ENCODE results near the gene SNRPE.
A peak's percentile ranks its signal among the peaks of the same experiment; 100 is the strongest.

SNRPE gene

DNA sequence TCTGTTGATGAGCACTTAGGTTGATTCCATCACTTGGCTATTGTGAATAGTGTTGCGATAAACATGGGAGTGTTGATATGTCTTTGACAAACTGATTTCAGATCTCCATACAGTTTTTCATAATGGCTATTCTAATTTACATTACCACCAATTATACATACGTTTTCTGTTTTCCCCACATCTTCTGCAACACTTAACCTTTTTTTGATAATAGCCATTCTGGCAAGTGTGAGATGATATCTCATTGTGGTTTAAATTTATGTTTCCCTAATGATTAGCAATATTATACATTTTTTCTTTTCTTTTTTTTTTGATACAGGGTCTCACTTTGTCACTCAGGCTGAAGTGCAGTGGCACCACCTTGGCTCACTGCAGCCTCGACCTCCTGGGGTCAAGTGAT is 17.0 kb downstream of the SNRPE start:
- no peak for FAIRE-seq

DNA sequence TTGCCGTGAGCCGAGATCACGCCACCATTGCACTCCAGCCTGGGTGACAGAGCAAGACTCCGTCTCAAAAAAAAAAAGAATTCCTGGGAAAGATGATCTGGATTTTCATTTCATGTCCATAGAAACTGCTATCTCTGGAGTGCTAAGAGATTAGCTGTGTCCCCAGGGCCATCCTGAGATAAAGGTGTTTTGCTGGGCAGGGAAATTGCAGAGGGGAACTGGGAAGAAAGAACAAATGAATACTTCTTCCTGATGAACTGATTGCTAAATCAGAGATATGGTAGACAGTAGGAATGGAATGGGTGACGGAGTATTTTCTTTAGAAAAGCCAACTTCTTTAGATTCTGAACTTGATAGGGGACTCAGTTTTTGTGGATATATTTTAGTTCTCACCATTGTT is 19.2 kb downstream of the SNRPE start:
- FAIRE-seq (no peak), DNase-seq (ENCODE audit: low spot score) (no peak)

More for the DNA sequence above, 17.0 kb downstream of the SNRPE start:
- no peak for DNase-seq (ENCODE audit: low spot score)

DNA sequence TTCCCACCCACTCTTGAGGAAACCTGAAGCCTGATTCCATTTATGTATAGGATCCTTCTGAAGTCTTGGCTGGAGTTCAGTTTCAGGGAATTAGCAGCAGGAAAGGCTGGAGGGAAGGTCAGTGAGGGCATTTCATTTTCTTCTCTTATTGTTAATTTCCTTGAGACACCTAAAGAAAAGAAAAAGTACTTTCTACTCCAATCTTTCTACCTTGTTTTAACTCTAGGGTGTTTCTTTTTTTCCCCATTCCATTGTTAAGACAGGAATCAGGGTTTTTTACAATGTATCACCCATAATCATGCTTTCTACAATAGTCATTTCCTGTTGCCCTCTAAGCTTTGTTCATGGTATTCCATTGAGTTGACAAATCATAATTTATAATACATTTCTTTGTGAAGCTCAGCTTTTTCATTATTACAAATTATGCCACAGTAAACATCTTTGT is 27.4 kb downstream of the SNRPE start:
- DNase-seq (ENCODE audit: low spot score) (peak; percentile 44), FAIRE-seq (peak; percentile 48)

DNA sequence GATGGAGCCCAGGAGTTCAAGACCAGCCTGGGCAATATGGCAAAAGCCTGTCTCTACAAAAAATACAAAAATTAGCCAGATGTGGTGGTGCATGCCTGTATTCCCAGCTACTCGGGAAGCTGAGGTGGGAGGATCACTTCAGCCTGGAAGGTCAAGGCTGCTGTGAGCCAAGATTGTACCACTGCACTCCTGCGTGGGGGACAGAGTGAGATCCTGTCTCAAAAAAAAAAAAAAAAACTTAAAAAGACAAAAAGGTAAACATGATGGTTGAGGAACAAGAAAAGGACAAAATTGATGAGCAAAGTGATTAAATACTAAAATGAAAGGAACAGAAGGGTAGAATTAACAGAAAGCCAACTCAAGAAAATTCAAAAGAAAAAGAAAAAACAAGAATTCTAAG is 30.6 kb downstream of the SNRPE start:
- no peak for DNase-seq (ENCODE audit: low spot score)
- no peak for FAIRE-seq

DNA sequence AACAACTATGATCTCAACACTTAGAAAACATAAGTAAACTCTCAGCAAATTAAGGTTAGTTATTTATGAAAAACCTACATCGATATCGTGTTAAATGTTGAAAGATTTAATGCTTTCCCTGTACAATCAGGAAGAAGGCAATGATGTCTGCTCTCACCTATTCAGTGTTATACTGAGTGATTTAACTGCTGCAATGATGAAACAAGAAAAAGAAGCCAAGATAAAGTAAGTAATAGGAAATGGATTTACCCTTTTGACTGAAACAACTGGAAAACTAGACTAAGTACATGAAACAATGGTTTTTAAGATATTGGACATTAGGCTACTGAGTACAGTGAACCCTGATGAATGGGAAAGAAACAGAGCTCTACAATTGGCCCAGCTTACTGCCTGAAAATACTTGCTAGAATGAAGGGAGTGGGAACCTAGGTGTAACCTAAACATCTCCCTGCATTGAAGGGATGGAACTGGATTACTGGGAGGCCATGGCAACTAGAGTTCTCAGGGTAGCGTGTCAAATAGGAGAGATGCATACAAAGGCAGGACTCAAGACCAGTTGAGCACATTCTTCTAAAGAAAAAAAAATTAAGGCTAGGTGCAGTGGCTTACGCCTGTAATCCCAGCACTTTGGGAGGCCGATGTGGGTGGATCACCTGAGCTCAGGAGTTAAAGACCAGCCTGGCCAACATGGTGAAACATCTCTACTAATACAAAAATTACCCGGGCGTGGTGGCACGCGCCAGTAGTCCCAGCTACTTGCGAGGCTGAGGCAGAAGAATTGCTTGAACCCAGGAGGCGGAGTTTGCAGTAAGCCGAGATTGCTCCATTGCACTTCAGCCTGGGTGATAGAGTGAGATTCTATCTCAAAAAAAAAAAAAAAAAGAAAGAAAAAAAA is 37.3 kb downstream of the SNRPE start:
- FAIRE-seq (no peak), DNase-seq (ENCODE audit: low spot score) (no peak)

DNA sequence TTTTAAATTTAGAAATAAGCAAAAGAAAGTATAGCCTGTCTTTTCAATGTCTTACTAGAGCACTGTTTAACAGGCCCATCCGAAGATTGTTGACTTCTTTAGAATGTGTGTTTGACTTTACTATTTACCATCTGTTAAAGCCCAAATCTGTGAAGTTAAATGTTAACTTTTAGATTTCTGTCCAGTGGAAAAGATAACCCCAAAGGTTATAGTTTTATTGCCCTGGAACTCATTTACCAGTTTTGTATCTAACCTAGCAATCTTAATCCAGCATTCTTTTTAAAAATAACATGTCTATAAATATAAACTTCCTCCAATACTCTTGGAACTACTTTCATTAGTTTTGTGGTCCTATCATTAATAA is 37.9 kb downstream of the SNRPE start:
- FAIRE-seq, result no peak

DNA sequence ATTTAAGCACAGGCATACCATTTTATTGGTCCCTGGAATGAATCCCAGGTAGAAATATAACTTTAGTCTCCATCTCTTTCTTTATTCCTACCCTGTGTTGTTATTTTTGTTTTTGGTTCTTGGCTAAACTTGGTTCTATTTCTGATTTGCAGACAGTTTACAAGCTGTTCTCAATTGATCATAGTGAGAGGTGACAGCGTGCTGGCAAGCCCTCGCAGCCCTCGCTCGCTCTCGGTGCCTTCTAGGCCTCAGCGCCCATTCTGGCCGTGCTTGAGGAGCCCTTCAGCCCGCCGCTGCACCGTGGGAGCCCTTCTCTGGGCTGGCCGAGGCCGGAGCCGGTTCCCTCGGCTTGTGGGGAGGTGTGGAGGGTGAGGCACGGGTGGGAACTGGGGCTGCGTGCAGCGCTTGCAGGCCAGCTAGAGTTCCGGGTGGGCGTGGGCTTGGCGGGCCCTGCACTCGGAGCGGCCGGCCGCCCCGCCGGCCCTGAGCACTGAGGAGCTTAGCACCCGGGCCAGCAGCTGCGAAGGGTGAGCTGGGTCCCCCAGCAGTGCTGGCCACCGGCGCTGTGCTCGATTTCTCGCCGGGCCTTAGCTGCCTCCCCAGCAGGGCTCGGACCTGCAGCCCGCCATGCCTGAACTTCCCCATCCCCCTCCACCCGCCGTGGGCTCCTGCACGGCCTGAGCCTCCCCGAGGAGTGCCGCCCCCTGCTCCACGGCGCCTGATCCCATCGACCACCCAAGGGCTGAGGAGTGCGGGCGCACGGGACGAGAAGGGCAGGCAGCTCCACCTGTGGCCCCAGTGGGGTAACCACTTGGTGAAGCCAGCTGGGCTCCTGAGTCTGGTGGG is 38.7 kb downstream of the SNRPE start:
- DNase-seq (ENCODE audit: low spot score) (no peak), FAIRE-seq (no peak)

More for the DNA sequence above, 37.9 kb downstream of the SNRPE start:
- DNase-seq (ENCODE audit: low spot score), result no peak

DNA sequence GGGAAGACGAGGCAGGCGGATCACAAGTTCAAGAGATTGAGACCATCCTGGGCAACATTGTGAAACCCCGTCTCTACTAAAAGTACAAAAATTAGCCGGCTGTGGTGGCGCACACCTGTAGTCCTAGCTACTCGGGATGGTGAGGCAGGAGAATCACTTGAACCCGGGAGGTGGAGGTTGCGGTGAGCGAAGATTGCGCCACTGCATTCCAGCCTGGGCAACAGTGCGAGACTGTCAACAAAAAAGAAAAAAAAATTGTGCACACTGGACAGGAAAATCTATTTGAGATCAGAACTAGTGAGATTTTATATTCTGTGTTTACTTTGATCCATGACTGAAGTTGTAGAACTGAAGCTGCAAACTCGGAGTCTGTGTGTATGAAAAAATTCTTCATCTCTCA is 40.2 kb downstream of the SNRPE start:
- no peak for FAIRE-seq

DNA sequence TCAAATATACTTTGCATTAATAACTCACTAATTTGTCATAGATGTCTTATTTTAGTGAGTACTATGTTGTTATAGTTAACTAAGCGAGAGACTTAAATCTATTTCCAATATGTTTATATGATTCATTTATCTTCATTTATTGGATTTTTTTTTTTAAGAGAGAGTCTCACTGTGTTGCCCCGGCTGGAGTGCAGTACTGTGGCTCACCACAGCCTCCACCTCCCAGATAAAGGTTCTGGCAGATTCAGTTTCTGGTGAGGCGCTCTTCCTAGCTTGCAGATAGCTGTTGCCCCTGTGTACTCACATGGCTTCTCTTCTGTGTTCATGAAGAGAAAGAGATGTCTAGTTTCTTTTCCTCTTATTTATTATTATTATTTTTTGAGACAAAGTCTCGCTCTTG is 43.9 kb downstream of the SNRPE start:
- no peak for DNase-seq (ENCODE audit: low spot score)
- FAIRE-seq, result no peak

More for the DNA sequence above, 40.2 kb downstream of the SNRPE start:
- DNase-seq (ENCODE audit: low spot score), result no peak

DNA sequence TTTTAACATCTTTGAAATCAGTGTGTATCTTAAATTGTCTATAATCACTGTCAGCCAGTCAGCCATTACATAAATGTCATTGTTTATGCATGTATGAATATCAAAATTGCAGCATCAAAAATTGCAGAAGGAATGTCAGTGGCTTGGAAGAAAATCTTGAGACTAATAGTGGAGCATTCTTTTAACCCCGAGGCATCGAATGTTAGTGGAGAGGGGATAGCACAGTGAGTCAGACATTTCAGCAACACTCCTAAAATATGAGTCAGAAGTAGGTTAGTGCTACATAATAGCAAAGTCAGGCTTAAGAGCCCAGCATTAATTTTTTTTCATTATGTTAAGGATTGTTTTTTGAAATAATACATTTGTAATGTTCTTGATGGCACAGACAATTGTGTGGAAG is 45.5 kb downstream of the SNRPE start:
- FAIRE-seq (peak; percentile 97), DNase-seq (ENCODE audit: low spot score) (peak; percentile 85)

DNA sequence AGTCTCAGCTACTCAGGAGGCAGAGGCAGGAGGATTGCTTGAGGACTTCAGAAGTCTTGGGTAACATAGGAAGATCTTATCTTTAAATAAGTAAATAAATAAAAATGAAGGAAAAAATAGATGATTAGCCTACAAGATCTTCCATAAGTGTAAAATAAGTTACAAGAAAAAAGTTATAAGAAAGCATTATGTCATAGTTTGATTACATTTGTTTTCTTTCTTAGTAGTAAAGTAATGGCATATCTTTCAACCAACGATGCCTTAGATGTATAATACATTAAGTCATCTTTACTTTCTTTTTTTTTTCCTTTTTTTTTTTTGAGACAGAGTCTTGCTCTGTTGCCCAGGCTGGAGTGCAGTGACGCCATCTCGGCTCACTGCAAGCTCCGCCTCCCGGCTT is 46.5 kb downstream of the SNRPE start:
- no peak for FAIRE-seq
- DNase-seq (ENCODE audit: low spot score), result peak; percentile 2

DNA sequence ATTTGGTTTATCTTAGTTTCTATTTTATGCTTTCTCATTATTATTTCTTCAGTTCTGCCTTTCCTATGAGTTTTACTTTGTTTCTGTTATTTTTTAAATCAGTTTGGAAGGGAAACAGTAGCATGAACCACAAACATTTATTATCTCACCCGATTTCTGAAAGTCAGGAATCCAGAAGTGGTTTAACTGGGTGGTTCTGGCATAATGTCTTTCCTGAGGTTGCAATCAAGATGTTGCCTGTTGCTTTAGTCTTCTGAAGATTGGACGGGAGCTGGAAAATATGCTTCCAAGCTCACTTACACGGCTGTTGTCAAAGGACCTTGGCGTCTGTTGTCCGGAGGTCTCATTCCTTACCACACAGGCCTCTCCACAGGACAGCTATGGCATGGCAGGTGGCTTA is 50.4 kb downstream of the SNRPE start:
- FAIRE-seq (no peak), DNase-seq (ENCODE audit: low spot score) (peak; percentile 2)

DNA sequence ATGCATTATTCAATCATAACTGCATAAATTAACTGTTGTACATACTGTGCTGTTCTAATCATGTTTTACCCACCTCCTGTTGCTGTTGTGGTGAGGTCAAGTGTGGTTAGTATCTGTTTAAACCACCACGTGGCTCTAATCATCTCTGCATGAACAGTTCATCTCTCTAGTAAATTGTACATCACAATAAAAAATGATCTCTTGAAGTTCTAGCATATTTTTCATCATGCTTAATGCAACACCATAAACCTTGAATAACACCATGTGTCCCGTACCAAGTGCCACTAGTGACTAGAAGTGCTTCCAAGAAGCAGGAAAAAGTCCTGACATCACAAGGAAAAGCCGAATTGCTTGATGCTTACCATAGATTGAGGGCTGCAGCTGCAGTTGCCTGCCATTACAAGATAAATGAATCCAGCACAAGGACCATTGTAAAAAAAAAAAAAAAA is 51.7 kb downstream of the SNRPE start:
- DNase-seq (ENCODE audit: low spot score) (no peak), FAIRE-seq (no peak)

DNA sequence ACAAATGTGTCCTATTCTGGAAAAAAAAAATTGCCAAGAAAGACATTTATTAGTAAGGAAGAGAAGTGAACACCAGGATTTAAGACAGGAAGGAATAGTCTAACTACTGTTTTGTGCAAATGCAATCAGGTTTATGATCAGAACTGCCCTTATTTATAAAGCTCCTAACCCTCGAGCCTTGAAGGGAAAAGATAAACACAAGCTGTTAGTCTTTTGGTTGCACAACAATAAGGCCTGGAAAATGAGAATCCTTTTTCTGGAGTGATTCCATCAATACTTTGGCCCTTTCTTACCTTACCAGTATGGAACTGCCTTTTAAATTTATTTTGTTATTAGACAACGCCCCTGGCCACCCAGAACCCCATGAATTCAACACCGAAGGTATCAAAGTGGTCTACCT is 52.9 kb downstream of the SNRPE start:
- DNase-seq (ENCODE audit: low spot score), result no peak
- no peak for FAIRE-seq

DNA sequence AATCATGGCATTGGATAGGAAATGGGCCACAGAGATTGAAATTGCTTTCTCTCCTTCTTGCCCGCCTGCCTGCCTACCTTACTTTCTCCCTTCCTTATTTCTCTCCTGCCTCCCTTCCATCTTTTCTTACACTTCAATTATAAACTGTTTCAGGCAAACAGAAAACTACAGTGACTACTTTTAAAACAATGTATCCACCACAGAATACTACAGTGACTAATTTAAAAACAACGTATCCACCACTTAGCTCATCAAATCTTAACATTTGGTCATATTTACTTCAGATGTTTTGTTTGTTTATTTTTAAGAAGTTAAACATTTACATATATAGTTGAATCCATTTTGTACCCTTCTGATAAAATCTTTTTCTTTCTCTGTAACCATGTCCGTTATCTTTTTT is 54.4 kb downstream of the SNRPE start:
- DNase-seq (ENCODE audit: low spot score) (peak; percentile 3), FAIRE-seq (no peak)

DNA sequence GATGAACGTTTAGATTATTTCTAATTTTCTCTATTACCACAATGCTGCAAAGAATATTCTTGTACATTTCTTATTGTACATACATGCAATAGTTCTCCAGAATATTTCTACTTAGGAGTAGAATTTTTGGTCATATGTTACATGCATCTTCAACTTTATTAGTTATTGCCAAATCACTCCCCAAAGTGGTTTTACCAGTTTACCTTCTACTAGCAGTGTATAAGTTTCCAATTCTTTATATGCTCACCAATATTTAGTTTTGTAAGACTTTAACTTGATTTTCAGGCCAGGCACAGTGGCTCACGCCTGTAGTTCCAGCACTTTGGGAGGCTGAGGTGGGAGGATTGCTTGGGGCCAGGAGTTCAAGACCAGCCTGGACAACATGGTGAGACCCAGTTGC is 55.4 kb downstream of the SNRPE start:
- no peak for DNase-seq (ENCODE audit: low spot score)
- FAIRE-seq, result no peak

All from RCC 7860 (cell line).